ENCODE results near the gene PLCG2.
"Not testable (repeated sequence)": the region's sequence is repeated elsewhere in the genome, so short reads cannot be mapped to it uniquely, and the experiment has no call there.

The PLCG2 gene

DNA sequence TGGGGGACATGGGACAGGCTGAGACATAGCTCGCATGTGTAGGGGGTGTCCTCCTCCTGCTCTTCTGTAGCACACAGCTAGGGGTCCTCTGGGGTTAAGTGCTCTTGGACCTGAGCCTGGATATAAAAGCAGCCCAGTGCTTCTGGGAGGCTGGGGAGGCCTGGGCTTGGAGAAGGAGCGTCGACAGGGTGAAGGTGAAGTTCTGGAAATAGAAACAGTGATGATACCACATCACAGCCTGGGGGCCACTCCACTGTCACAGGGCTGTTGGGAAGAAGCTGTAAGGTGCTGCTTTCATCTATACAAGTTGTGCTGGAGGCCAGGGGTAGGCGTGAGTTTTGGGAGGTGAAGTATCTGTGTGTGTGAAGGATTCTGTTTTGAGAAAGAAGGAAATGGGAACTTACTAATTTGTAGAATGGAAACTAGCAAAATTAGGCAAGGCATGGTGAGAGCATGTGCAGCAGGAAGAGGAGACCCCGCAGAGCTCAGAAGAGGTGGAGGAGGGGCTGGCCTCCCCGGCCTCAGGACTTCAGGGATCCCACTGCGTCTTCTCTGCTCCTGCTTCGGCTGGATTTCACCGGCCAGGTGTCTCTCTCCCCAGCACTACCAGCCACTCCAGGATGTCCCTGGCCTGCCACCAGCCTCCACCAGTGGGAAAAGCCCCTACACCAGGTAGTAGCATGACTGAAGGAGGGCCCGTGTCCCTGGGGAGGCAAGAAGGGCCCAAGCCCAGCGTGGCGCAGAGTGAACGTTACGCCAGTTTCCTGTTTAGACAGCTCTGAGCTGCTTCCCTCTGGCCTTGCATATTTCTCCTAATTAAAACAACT lies 19.4 kb downstream of the PLCG2 start:
- TF ChIP-seq, protein P1, sequence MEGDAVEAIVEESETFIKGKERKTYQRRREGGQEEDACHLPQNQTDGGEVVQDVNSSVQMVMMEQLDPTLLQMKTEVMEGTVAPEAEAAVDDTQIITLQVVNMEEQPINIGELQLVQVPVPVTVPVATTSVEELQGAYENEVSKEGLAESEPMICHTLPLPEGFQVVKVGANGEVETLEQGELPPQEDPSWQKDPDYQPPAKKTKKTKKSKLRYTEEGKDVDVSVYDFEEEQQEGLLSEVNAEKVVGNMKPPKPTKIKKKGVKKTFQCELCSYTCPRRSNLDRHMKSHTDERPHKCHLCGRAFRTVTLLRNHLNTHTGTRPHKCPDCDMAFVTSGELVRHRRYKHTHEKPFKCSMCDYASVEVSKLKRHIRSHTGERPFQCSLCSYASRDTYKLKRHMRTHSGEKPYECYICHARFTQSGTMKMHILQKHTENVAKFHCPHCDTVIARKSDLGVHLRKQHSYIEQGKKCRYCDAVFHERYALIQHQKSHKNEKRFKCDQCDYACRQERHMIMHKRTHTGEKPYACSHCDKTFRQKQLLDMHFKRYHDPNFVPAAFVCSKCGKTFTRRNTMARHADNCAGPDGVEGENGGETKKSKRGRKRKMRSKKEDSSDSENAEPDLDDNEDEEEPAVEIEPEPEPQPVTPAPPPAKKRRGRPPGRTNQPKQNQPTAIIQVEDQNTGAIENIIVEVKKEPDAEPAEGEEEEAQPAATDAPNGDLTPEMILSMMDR (IDR thresholded peaks at IDR 0.05) = no peak
- no peak for TF ChIP-seq ZFX (IDR thresholded peaks at IDR 0.05; ENCODE audit: borderline replicate concordance)

DNA sequence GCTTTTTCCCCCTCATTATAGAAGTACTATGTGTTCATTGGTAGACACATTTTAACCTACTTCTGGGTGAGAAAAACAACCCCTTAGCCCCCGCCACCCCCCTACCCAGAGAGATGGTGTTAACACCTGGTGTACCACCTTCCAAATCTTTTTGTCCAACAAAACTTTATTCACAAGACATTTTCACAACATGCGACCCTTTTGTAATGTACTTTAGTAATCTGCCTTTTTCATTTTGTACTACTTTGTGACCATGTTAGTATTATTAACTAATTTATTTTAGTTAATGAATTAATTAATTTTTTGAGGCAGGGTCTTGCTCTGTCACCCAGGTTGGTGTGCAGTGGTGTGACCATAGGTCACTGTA lies 20.0 kb downstream of the PLCG2 start:
- H3K27ac ChIP-seq = no peak overlapping the region
- TF ChIP-seq, protein P1 (IDR thresholded peaks at IDR 0.05) = no peak
- TF ChIP-seq ZFX (IDR thresholded peaks at IDR 0.05; ENCODE audit: borderline replicate concordance) = no peak

More for the DNA sequence above, 19.4 kb downstream of the PLCG2 start:
- H3K27ac ChIP-seq = no peak overlapping the region

DNA sequence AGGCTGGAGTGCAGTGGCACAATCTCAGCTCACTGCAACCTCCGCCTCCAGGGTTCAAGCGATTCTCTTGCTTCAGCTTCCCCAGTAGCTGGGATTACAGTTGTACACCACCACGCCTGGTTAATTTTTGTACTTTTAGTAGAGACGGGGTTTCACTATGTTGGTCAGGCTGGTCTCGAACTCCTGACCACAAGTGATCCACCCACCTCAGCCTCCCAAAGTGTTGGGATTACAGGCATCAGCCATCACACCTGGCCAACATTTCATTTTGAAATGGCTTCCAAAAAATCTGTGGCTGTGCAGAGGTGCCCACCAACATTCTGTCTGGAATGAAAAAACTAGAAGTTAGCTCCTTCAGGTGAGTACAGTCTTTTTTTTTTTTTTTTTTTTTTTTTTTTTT lies 22.6 kb downstream of the PLCG2 start:
- not testable (repeated sequence) for H3K27ac ChIP-seq

DNA sequence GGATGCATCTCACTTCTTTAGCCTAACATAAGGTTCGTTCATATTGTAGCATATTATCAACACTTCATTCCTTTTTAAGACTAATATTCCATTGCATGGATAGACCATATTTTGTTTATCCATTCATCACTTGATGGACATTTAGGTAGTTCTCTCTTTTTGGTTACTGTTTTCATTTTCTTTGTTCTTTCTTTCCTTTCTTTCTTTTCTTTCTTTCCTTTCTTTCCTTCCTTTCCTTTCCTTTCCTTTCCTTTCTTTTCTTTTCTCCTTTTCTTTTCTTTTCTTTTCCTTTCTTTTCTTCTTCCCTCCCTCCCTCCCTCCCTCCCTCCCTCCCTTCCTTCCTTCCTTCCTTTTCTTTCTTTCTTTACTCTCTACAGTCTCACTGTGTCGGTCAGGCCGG lies 24.2 kb downstream of the PLCG2 start:
- no peak for TF ChIP-seq ZFX (IDR thresholded peaks at IDR 0.05; ENCODE audit: borderline replicate concordance)
- TF ChIP-seq, protein P1 (IDR thresholded peaks at IDR 0.05) = no peak
- no peak overlapping the region for H3K27ac ChIP-seq

DNA sequence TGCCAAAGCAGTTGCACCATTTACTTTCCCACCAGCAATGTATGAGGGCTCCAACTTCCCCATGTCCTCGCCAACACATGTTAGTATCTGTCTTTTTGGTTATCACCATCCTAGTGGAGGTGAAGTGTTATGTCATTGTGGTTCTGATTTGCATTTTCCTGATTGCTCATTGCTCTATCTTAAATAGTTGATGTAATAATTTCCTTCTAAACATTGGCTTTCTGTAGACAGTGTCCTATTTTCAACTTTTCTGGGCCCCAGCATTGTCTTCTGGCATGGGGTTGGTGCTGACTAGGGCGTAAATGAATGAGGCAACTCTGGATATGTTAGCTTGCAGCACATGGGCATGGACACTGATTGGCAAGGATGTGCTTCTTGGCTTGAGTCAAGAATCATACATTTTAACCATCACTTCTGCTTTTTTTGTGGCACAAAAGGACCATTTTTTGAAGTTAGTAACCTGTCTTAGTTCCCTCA lies 25.1 kb downstream of the PLCG2 start:
- H3K27ac ChIP-seq = no peak overlapping the region
- TF ChIP-seq, protein P1 (IDR thresholded peaks at IDR 0.05) = no peak
- no peak for TF ChIP-seq ZFX (IDR thresholded peaks at IDR 0.05; ENCODE audit: borderline replicate concordance)

DNA sequence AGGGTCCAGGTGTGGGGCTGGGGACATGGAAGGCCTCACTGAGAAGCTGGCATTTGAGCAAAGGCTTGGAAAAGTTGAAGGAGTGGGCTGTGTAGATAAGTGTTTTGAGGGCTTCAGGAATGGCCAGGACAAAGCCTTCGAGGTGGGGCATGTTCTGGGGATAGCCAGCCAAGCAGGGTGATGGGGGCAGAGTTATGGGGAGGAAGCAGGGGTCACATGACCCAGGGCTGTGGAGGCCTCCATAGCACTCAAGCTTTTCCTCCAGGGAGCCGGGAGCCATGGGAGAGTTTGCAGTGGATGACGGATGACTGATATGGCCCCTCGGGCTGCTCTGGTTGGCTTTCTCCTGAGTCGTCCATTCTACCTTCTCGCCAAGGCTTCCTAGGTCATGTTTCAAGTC lies 27.6 kb downstream of the PLCG2 start:
- TF ChIP-seq, protein P1 (IDR thresholded peaks at IDR 0.05) = no peak
- TF ChIP-seq ZFX (IDR thresholded peaks at IDR 0.05; ENCODE audit: borderline replicate concordance) = no peak
- H3K27ac ChIP-seq = no peak overlapping the region

DNA sequence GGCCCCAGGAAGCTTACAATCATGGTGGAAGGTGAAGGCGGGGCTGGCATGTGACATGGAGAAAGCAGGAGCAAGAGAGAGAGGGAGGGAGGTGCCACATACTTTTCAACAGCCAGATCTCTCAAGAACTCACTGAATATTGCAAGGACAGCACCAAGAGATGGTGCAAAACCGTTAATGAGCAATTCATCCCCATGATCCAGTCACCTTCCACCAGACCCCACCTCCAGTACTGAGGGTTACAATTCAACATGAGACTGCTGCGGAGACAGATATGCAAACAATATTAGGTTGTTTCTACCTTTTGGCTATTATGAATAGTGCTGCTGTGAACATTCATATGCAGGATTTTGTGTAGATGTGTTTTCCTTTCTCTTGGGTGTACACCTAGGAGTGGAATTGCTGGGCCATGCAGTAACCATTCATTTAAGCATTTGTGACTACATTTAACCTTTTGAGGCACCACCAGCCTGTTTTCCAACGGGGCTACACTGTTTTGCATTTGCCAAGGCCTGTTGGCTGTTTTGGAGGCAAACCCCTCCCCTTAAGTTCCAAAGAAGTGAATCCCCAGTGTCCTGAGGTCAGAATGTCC lies 28.8 kb downstream of the PLCG2 start:
- TF ChIP-seq ZFX (IDR thresholded peaks at IDR 0.05; ENCODE audit: borderline replicate concordance) = no peak
- TF ChIP-seq, protein P1 (IDR thresholded peaks at IDR 0.05) = no peak
- no peak overlapping the region for H3K27ac ChIP-seq
